IMR-90 (cell line): ENCODE data around the gene PDILT. TPM values are rescaled to one million over a fixed set of nuclear protein-coding genes. Genes with fewer than 3 reads are reported as not detected.

Experiments
- ATAC-seq: fragments of 200-7000 bp; cut with Tn5 transposase; 2 replicates; pipeline ENCODE4 v1.9.1; 2020; ENCODE audit warnings: low read depth, mild to moderate bottlenecking, moderate library complexity
- BruUV-seq: library from RNA; stranded (reverse); fragments of 400-500 nt; replicated peaks from 2 replicates; lab custom pipeline; 2021; lab: Mats Ljungman, UMichigan
- CTCF ChIA-PET: fragments of 300-600 bp; formaldehyde crosslinking; extraction: SDS; loops from one replicate; lab custom pipeline; 2021; ENCODE audit warnings: antibody characterized with exemption; lab: Yijun Ruan, JAX
- POLR2A ChIA-PET: fragments of 300-600 bp; sonication (Branson Sonifier 250); formaldehyde crosslinking; loops from one replicate; lab custom pipeline; 2022; ENCODE audit warnings: antibody characterized with exemption; ENCODE audit not compliant: unreplicated experiment; lab: Charles Lee
- DNase-seq: peaks from one replicate; pipeline ENCODE4 v3.0.0; 2013
- H2AFZ ChIP-seq: replicated peaks from 2 replicates; pipeline ENCODE3; 2013; ENCODE audit warnings: low read length, mild to moderate bottlenecking; ENCODE audit not compliant: poor library complexity
- H2AK5ac ChIP-seq: 2 replicates; pipeline ENCODE4 v1.6.1; 2013; ENCODE audit warnings: low read depth, low read length, inconsistent platforms
- H2AK9ac ChIP-seq: replicated peaks from 2 replicates; pipeline ENCODE3; 2013; ENCODE audit warnings: mild to moderate bottlenecking, low read depth, low read length, moderate library complexity; ENCODE audit not compliant: poor library complexity
- H2BK120ac ChIP-seq: 2 replicates; pipeline ENCODE4 v1.6.1; 2013; ENCODE audit warnings: low read depth, low read length, inconsistent platforms
- H2BK15ac ChIP-seq: 3 replicates; pipeline ENCODE4 v1.6.1; 2013; ENCODE audit warnings: low read depth, low read length, inconsistent platforms
- H2BK20ac ChIP-seq: 2 replicates; pipeline ENCODE4 v1.6.1; 2013; ENCODE audit warnings: low read depth, mild to moderate bottlenecking, inconsistent platforms, low read length, moderate library complexity
- H2BK5ac ChIP-seq: 2 replicates; pipeline ENCODE4 v1.6.1; 2013; ENCODE audit warnings: mild to moderate bottlenecking, low read depth, low read length, inconsistent platforms; ENCODE audit not compliant: poor library complexity, severe bottlenecking
- H3K14ac ChIP-seq: replicated peaks from 2 replicates; pipeline ENCODE4 v1.6.1; 2013; ENCODE audit warnings: low read depth, low read length, inconsistent platforms
- H3K18ac ChIP-seq: 2 replicates; pipeline ENCODE4 v1.6.1; 2013; ENCODE audit warnings: low read depth, low read length, control low read depth
- H3K23ac ChIP-seq: 2 replicates; pipeline ENCODE4 v1.6.1; 2013; ENCODE audit warnings: low read depth, low read length, inconsistent platforms
- H3K27ac ChIP-seq: 2 replicates; pipeline ENCODE4 v1.5.1; 2013; ENCODE audit warnings: mild to moderate bottlenecking, control low read depth, low read length; ENCODE audit not compliant: insufficient read depth
- H3K27me3 ChIP-seq: 2 replicates; pipeline ENCODE4 v1.6.1; 2013; ENCODE audit warnings: low read length; ENCODE audit not compliant: control insufficient read depth, insufficient read depth
- H3K36me3 ChIP-seq: 2 replicates; pipeline ENCODE4 v1.6.1; 2013; ENCODE audit warnings: low read length, mixed read lengths; ENCODE audit not compliant: control insufficient read depth, insufficient read depth
- H3K4ac ChIP-seq: 2 replicates; pipeline ENCODE4 v1.6.1; 2013; ENCODE audit warnings: low read depth, low read length, inconsistent platforms
- H3K4me1 ChIP-seq: 2 replicates; pipeline ENCODE4 v1.6.1; 2013; ENCODE audit warnings: low read length, mixed read lengths; ENCODE audit not compliant: control insufficient read depth, insufficient read depth
- H3K4me2 ChIP-seq: 2 replicates; pipeline ENCODE4 v1.6.1; 2013; ENCODE audit warnings: low read depth, mild to moderate bottlenecking, control low read depth, low read length, moderate library complexity
- H3K4me3 ChIP-seq: 2 replicates; pipeline ENCODE4 v1.5.1; 2013; ENCODE audit warnings: low read depth, mild to moderate bottlenecking, control low read depth, low read length, moderate library complexity; ENCODE audit not compliant: insufficient read depth
- H3K56ac ChIP-seq: 2 replicates; pipeline ENCODE4 v1.6.1; 2013; ENCODE audit warnings: low read length, inconsistent platforms; ENCODE audit not compliant: insufficient read depth; ENCODE audit errors: extremely low read depth
- H3K79me1 ChIP-seq, 2 experiments: 2 replicates each; pipeline ENCODE4 v1.6.1; 2013; ENCODE audit warnings: low read length in 2 of 2, inconsistent platforms in 1 of 2, low read depth in 1 of 2
- H3K9ac ChIP-seq: 2 replicates; pipeline ENCODE4 v1.6.1; 2013; ENCODE audit warnings: low read depth, low read length, control low read depth
- H3K9me1 ChIP-seq: 2 replicates; pipeline ENCODE4 v1.6.1; 2013; ENCODE audit warnings: low read length, inconsistent platforms; ENCODE audit not compliant: insufficient read depth
- H3K9me3 ChIP-seq: 2 replicates; pipeline ENCODE4 v1.6.1; 2013; ENCODE audit warnings: low read length; ENCODE audit not compliant: control insufficient read depth, insufficient read depth
- H4K20me1 ChIP-seq: 2 replicates; pipeline ENCODE4 v1.6.1; 2013; ENCODE audit warnings: low read length, inconsistent platforms; ENCODE audit not compliant: insufficient read depth
- H4K5ac ChIP-seq: 2 replicates; pipeline ENCODE4 v1.6.1; 2013; ENCODE audit warnings: mild to moderate bottlenecking, low read depth, low read length, control low read depth
- H4K8ac ChIP-seq, 2 experiments: 2 replicates each; pipeline ENCODE4 v1.6.1; 2013; ENCODE audit warnings: low read depth in 2 of 2, low read length in 2 of 2, control low read depth in 1 of 2, inconsistent platforms in 1 of 2
- H4K91ac ChIP-seq: 2 replicates; pipeline ENCODE4 v1.6.1; 2013; ENCODE audit warnings: low read depth, low read length, inconsistent platforms; ENCODE audit not compliant: insufficient read depth
- BHLHE40 ChIP-seq: fragments of 150-350 bp; IDR thresholded peaks from 2 replicates; pipeline ENCODE4 v1.6.1; 2016; ENCODE audit warnings: mild to moderate bottlenecking, low read depth, low read length
- CEBPB ChIP-seq: IDR thresholded peaks from 2 replicates; pipeline ENCODE4 v1.6.1; 2012; ENCODE audit warnings: low read depth, low read length, improper control_type of control experiment
- CHD1 ChIP-seq: IDR thresholded peaks from 2 replicates; pipeline ENCODE4 v1.6.1; 2012; ENCODE audit warnings: low read depth, low read length, improper control_type of control experiment
- MAFK ChIP-seq: IDR thresholded peaks from 2 replicates; pipeline ENCODE4 v1.6.1; 2012; ENCODE audit warnings: low read depth, low read length, improper control_type of control experiment
- MAZ ChIP-seq: IDR thresholded peaks from 2 replicates; pipeline ENCODE4 v1.6.1; 2012; ENCODE audit warnings: low read depth, mild to moderate bottlenecking, low read length, improper control_type of control experiment, moderate library complexity, borderline replicate concordance
- POLR2A ChIP-seq: IDR thresholded peaks from 2 replicates; pipeline ENCODE4 v1.6.1; 2012; ENCODE audit warnings: mild to moderate bottlenecking, low read depth, low read length
- RCOR1 ChIP-seq: IDR thresholded peaks from 2 replicates; pipeline ENCODE4 v1.6.1; 2012; ENCODE audit warnings: mild to moderate bottlenecking, low read length, improper control_type of control experiment; ENCODE audit not compliant: insufficient replicate concordance
- RFX5 ChIP-seq: IDR thresholded peaks from 2 replicates; pipeline ENCODE4 v1.8.0; 2012; ENCODE audit warnings: low read depth, mild to moderate bottlenecking, low read length, moderate library complexity
- WGBS, 2 experiments: methylation state at CpG; one replicate each; pipeline versions ENCODE4 v1.1.5 to v1.1.7; 2013; ENCODE audit warnings: missing lambda C conversion rate in 2 of 2; ENCODE audit not compliant: insufficient read length in 1 of 2; ENCODE audit errors: extremely low coverage in 2 of 2; 5-methylcytosine and 5-hydroxymethylcytosine counted together
- dilution Hi-C: fragments of 300-500 bp; cut with HindIII; formaldehyde crosslinking; loops from one replicate; pipeline ENCODE4 v1.14.3; 2018; ENCODE audit warnings: low sequenced_read_pairs; ENCODE audit not compliant: unreplicated experiment
- in situ Hi-C: fragments of 300-500 bp; cut with MboI; formaldehyde crosslinking; loops from 3 replicates; pipeline ENCODE4 v1.14.3; 2019; ENCODE audit warnings: low sequenced_read_pairs, inconsistent platforms, mixed read lengths
- intact Hi-C: fragments of 100-400 bp; cut with micrococcal nuclease; formaldehyde crosslinking; loops from 2 replicates; pipeline ENCODE4 v1.10.0; 2022
- polyA plus RNA-seq, 3 experiments: library from polyadenylated mRNA; depleted of rRNA; stranded (reverse); fragments of >200 nt; gene quantifications; 2 replicates each; pipeline ENCODE4 v1.2.3, GENCODE V29; 2012; ENCODE audit warnings: low replicate concordance in 1 of 3
- total RNA-seq: library from RNA; depleted of rRNA; stranded (reverse); fragments of >200 nt; gene quantifications from 2 replicates; pipeline ENCODE4 v1.2.3, GENCODE V29; 2012

The PDILT gene
- total and polyA plus RNA-seq, 2 of the 4 experiments (the other 2 are of a cell fraction), result not detected

- DNase-seq (no peak), ATAC-seq (no peak)
- H2BK5ac ChIP-seq, result no peak overlapping the region
- no peak overlapping the region for H3K23ac ChIP-seq
- H2BK20ac ChIP-seq, result no peak overlapping the region
- no TSS peak for BruUV-seq
- H3K27me3 ChIP-seq, result no peaks in the 10 kb centered on the region
- CTCF ChIA-PET, result no interaction called here
- POLR2A ChIA-PET, result no interaction called here
- no peak overlapping the region for H3K56ac ChIP-seq
- no peak overlapping the region for H3K4me3 ChIP-seq
- no peak overlapping the region for H3K14ac ChIP-seq
- TF ChIP-seq MAZ (no peak), CHD1 (no peak), POLR2A (no peak), BHLHE40 (no peak), MAFK (no peak), CEBPB (no peak), RFX5 (no peak), RCOR1 (no peak)
- H4K91ac ChIP-seq, result no peak overlapping the region
- H2BK15ac ChIP-seq, result no peak overlapping the region
- no peak overlapping the region for H3K4ac ChIP-seq
- no peaks in the 10 kb centered on the region for H3K79me1 ChIP-seq
- no peaks in the 10 kb centered on the region for H3K36me3 ChIP-seq
- no peak overlapping the region for H2BK120ac ChIP-seq
- no peaks in the 10 kb centered on the region for H3K9me1 ChIP-seq
- H3K9ac ChIP-seq, result no peak overlapping the region
- H2AFZ ChIP-seq, result no peak overlapping the region
- dilution Hi-C loops (no loop called here), in situ Hi-C loops (no loop called here), intact Hi-C loops (no loop called here)
- no peak overlapping the region for H3K27ac ChIP-seq
- no peak overlapping the region for H2AK5ac ChIP-seq
- WGBS, 2 experiments, result no CpG with 5 or more reads among the region's 2 CpGs
- no peak overlapping the region for H4K5ac ChIP-seq
- no peak overlapping the region for H3K18ac ChIP-seq
- no peak overlapping the region for H4K8ac ChIP-seq
- no peaks in the 10 kb centered on the region for H3K4me1 ChIP-seq
- no peak overlapping the region for H2AK9ac ChIP-seq
- H4K20me1 ChIP-seq, result no peaks in the 10 kb centered on the region
- peaks cover 7% of the 10 kb centered on the region; the same call in 1 of the 2 replicates for H3K9me3 ChIP-seq
- H3K4me2 ChIP-seq, result no peak overlapping the region
Observed at GRCh38 chr16:20311548-20311947, 93.0 kb downstream of the PDILT start.
